ENCODE results near the gene ZBTB40. TPM values are rescaled to one million over a fixed set of nuclear protein-coding genes. Genes with fewer than 3 reads are reported as not detected.

Gene ZBTB40
- total and polyA plus RNA-seq, 8 donors: 2.1 to 39.3 (median 14.0) TPM

GRCh38 chr1:22557341-22557950 lies 105.8 kb downstream of the ZBTB40 start:
- H3K27me3 ChIP-seq: peaks cover 5 to 98% (median 66%) of the 10 kb centered on the region in 3 donors
- DNase-seq: peak in 1 of 2 donors; percentile 52
- 16 to 34% (median 25%) methylated on average over 5 of the region's 5 CpGs for WGBS, 5 donors

GRCh38 chr1:22562584-22563583 lies 111.2 kb downstream of the ZBTB40 start, which contains the start of gene EPHA8:
TSS of gene EPHA8 (plus strand) at chr1:22563489. CDS start at chr1:22563636, 147 bp downstream.
- H3K27me3 ChIP-seq: peaks cover 17 to 95% (median 70%) of the 10 kb centered on the region in 3 donors
- H3K27ac ChIP-seq: no peak within 1 kb of the TSS
- no peaks in the 10 kb centered on the region for H3K36me3 ChIP-seq
- peaks cover 0 to 10% (median 0%) of the 10 kb centered on the region in 4 donors for H3K4me1 ChIP-seq
- peak within 1 kb of the TSS in 1 of 4 donors; percentile 6 for H3K4me3 ChIP-seq
- H3K9me3 ChIP-seq: no peaks in the 10 kb centered on the region
- WGBS, 5 donors: 5 to 23% (median 15%) methylated on average over 19 to 81 of the region's 81 CpGs
- DNase-seq: peak in 1 of 2 donors; percentile 19
- intact Hi-C loops (cut with DNase I; ENCODE audit: low total_unique reads): no loop called here
- no peak for TF ChIP-seq POLR2AphosphoS5 (IDR thresholded peaks at IDR 0.05)
- no peak for TF ChIP-seq EP300 (IDR thresholded peaks at IDR 0.05)
- no peak for TF ChIP-seq POLR2A (IDR thresholded peaks at IDR 0.05)
- TF ChIP-seq CTCF (IDR thresholded peaks at IDR 0.05): no peak

More at GRCh38 chr1:22557341-22557950, 105.8 kb downstream of the ZBTB40 start:
- TF ChIP-seq CTCF (IDR thresholded peaks at IDR 0.05): no peak
- no peak for TF ChIP-seq EP300 (IDR thresholded peaks at IDR 0.05)
- no peak for TF ChIP-seq POLR2A (IDR thresholded peaks at IDR 0.05)
- no peak for TF ChIP-seq POLR2AphosphoS5 (IDR thresholded peaks at IDR 0.05)
- no peak overlapping the region for H3K27ac ChIP-seq
- H3K36me3 ChIP-seq: no peaks in the 10 kb centered on the region
- H3K9me3 ChIP-seq: no peaks in the 10 kb centered on the region
- H3K4me1 ChIP-seq: peaks cover 0 to 9% (median 4%) of the 10 kb centered on the region in 4 donors
- intact Hi-C loops (cut with DNase I; ENCODE audit: low total_unique reads): no loop called here
- no peak overlapping the region for H3K4me3 ChIP-seq

DNA sequence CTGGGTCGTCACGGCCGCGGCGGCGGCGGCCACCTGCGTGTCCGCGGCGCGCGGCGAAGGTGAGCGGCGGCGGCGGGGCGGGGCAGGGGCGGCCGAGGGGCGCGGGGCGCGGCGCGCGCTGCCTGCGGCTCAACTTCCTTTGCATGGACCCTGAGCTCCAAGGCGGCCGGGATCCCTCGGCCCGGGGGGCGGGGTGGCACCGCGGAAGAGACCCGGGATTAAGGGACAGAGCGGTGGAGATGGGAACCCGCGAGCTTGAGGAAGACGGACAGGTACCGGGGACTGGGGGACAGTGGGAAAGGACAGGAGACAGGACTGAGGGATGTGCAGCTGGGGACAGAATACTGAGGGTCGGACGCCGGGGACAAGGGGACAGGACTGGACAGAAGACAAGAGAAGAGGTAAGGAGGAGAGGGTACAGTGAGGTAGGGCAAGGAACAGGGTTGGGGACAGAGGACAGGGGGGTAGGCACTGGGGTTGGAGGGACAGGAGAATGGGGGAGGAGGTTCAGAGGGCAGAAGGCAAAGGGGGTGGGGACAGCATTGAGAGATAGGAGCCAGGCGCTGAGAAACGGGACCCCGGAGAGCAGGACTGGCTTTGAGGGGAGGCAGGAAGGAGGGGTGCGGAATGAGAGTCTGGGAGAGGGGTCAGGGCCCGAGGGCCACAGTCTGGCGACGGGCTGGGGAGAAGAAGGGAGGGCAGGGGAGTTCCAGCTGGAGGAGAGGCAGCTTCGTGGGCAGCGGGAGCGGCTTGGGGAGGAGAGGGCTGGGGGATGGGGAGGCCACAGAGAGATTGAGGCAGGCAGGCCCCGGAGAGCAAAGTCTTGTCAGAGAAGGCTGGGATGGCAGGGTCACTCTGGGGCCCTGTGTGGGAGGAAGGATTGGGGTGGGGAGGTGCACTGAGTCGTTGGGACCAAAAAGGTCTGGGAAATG lies 112.3 kb downstream of the ZBTB40 start:
- WGBS, 5 donors: 4 to 10% (median 6%) methylated on average over 19 to 55 of the region's 57 CpGs
- Histone ChIP-seq H3K9me3 (no peaks in the 10 kb centered on the region), H3K27me3 (peaks cover 17 to 93% (median 70%) of the 10 kb centered on the region in 3 donors), H3K36me3 (no peaks in the 10 kb centered on the region), H3K4me3 (no peak overlapping the region), H3K4me1 (peaks cover 0 to 10% (median 0%) of the 10 kb centered on the region in 4 donors), H3K27ac (no peak overlapping the region)
- DNase-seq: no peak
- TF ChIP-seq CTCF (IDR thresholded peaks at IDR 0.05) (no peak), EP300 (IDR thresholded peaks at IDR 0.05) (no peak), POLR2A (IDR thresholded peaks at IDR 0.05) (no peak), POLR2AphosphoS5 (IDR thresholded peaks at IDR 0.05) (no peak)
- intact Hi-C loops (cut with DNase I; ENCODE audit: low total_unique reads): no loop called here
